WTC11 (cell line): ENCODE results near the gene ZNF776. TPM values are rescaled to one million over a fixed set of nuclear protein-coding genes. Genes with fewer than 3 reads are reported as not detected.
"Not testable (repeated sequence)": the region's sequence is repeated elsewhere in the genome, so short reads cannot be mapped to it uniquely, and the experiment has no call there.

Experiments
- ATAC-seq: fragments of 200-7000 bp; cut with Tn5 transposase; 2 replicates; pipeline ENCODE4 v1.10.0; 2021; ENCODE audit warnings: mild to moderate bottlenecking, moderate library complexity
- CTCF ChIA-PET: fragments of 300-600 bp; sonication (Branson Sonifier 250); formaldehyde crosslinking; loops from one replicate; lab custom pipeline; 2021; ENCODE audit warnings: antibody characterized with exemption; lab: Charles Lee
- POLR2A ChIA-PET: fragments of 350-600 bp; sonication (Branson Sonifier 250); formaldehyde crosslinking; loops from one replicate; lab custom pipeline; 2021; ENCODE audit warnings: antibody characterized with exemption; lab: Charles Lee
- DNase-seq: peaks from one replicate; pipeline ENCODE4 v3.0.0; 2021; ENCODE audit warnings: low spot score
- H3K27ac Mint-ChIP-seq: 2 replicates; pipeline ENCODE4 v1.8.0; 2021; ENCODE audit warnings: mixed read lengths
- H3K27me3 Mint-ChIP-seq: 2 replicates; pipeline ENCODE4 v1.8.0; 2021; ENCODE audit warnings: low read depth, mild to moderate bottlenecking, moderate library complexity, mixed read lengths
- H3K36me3 Mint-ChIP-seq: 2 replicates; pipeline ENCODE4 v1.8.0; 2021; ENCODE audit warnings: mixed read lengths
- H3K4me1 Mint-ChIP-seq: 2 replicates; pipeline ENCODE4 v1.8.0; 2022; ENCODE audit warnings: mixed read lengths
- H3K4me3 Mint-ChIP-seq: 2 replicates; pipeline ENCODE4 v1.8.0; 2021; ENCODE audit warnings: mild to moderate bottlenecking, moderate library complexity, mixed read lengths
- H3K9me3 Mint-ChIP-seq: 2 replicates; pipeline ENCODE4 v1.8.0; 2021; ENCODE audit warnings: mixed read lengths
- CTCF ChIP-seq: fragments of 200-600 bp; IDR thresholded peaks from 2 replicates; pipeline ENCODE4 v1.8.0; 2022; ENCODE audit warnings: antibody characterized with exemption
- E2F4 ChIP-seq: sonication (generic); formaldehyde crosslinking; IDR thresholded peaks from 2 replicates; pipeline ENCODE4 v1.8.1; 2022; ENCODE audit warnings: low read depth, mild to moderate bottlenecking, moderate library complexity, missing genetic modification reagents, borderline replicate concordance
- E2F5 ChIP-seq: sonication (generic); formaldehyde crosslinking; IDR thresholded peaks from 2 replicates; pipeline ENCODE4 v1.8.1; 2022; ENCODE audit warnings: mild to moderate bottlenecking, moderate library complexity, missing genetic modification reagents
- EMX1 ChIP-seq: fragments of 250-450 bp; sonication (Bioruptor Pico); IDR thresholded peaks from 2 replicates; pipeline ENCODE4 v1.8.0; 2021; ENCODE audit warnings: mild to moderate bottlenecking
- ESRRA ChIP-seq: sonication (generic); formaldehyde crosslinking; IDR thresholded peaks from 2 replicates; pipeline ENCODE4 v1.8.1; 2022; ENCODE audit warnings: mild to moderate bottlenecking, missing genetic modification reagents, borderline replicate concordance
- JAZF1 ChIP-seq: fragments of 250-450 bp; sonication (Bioruptor Pico); IDR thresholded peaks from 2 replicates; pipeline ENCODE4 v1.9.0; 2021; ENCODE audit warnings: moderate library complexity, mild to moderate bottlenecking, inconsistent platforms
- JUN ChIP-seq: sonication (generic); formaldehyde crosslinking; IDR thresholded peaks from 2 replicates; pipeline ENCODE4 v1.8.0; 2023; ENCODE audit warnings: mild to moderate bottlenecking, missing genetic modification reagents
- MLX ChIP-seq: sonication (generic); formaldehyde crosslinking; IDR thresholded peaks from 2 replicates; pipeline ENCODE4 v1.8.1; 2023; ENCODE audit warnings: mild to moderate bottlenecking, missing genetic modification reagents, moderate library complexity
- MXD4 ChIP-seq: fragments of 250-450 bp; sonication (Bioruptor Pico); IDR thresholded peaks from 2 replicates; pipeline ENCODE4 v1.8.0; 2021; ENCODE audit warnings: mild to moderate bottlenecking, moderate library complexity, borderline replicate concordance
- NFATC4 ChIP-seq: fragments of 250-450 bp; sonication (Bioruptor Pico); IDR thresholded peaks from 2 replicates; pipeline ENCODE4 v1.9.0; 2021; ENCODE audit warnings: mild to moderate bottlenecking
- RELA ChIP-seq: sonication (generic); formaldehyde crosslinking; IDR thresholded peaks from 2 replicates; pipeline ENCODE4 v1.8.1; 2022; ENCODE audit warnings: missing genetic modification reagents, mild to moderate bottlenecking, borderline replicate concordance
- ZBTB43 ChIP-seq: sonication (generic); formaldehyde crosslinking; IDR thresholded peaks from 2 replicates; pipeline ENCODE4 v1.8.1; 2023; ENCODE audit warnings: mild to moderate bottlenecking, missing genetic modification reagents
- ZMAT4 ChIP-seq: fragments of 250-450 bp; sonication (Bioruptor Pico); IDR thresholded peaks from 2 replicates; pipeline ENCODE4 v1.9.0; 2021; ENCODE audit warnings: mild to moderate bottlenecking
- ZNF263 ChIP-seq: sonication (generic); formaldehyde crosslinking; IDR thresholded peaks from 2 replicates; pipeline ENCODE4 v1.8.1; 2022; ENCODE audit warnings: low read depth, mild to moderate bottlenecking, moderate library complexity, missing genetic modification reagents
- ZNF423 ChIP-seq: fragments of 250-450 bp; sonication (Bioruptor Pico); IDR thresholded peaks from 2 replicates; pipeline ENCODE4 v2.1.2; 2022; ENCODE audit warnings: mild to moderate bottlenecking, moderate library complexity
- ZNF532 ChIP-seq: fragments of 250-450 bp; sonication (Bioruptor Pico); IDR thresholded peaks from 2 replicates; pipeline ENCODE4 v1.9.0; 2021; ENCODE audit warnings: mild to moderate bottlenecking, borderline replicate concordance
- total RNA-seq: library from RNA; stranded (reverse); gene quantifications from 3 replicates; pipeline ENCODE4 v1.2.3, GENCODE V29; 2021

Gene ZNF776
- total RNA-seq, 1 experiment from 2014 or later, result 14.3 TPM

- Mint-ChIP-seq H3K27ac (no peak overlapping the region), H3K27me3 (peaks cover 23% of the 10 kb centered on the region; the same call in 1 of the 2 replicates), H3K4me1 (peaks cover 14% of the 10 kb centered on the region), H3K4me3 (no peak overlapping the region), H3K9me3 (peaks cover 9% of the 10 kb centered on the region; the same call in 1 of the 2 replicates), H3K36me3 (peaks cover 36% of the 10 kb centered on the region)
- CTCF ChIA-PET, result no interaction called here
- POLR2A ChIA-PET, result no interaction called here
- DNase-seq, result no peak
- TF ChIP-seq ESRRA (CRISPR knock-in tag) (no peak), JAZF1 (CRISPR knock-in tag) (no peak), EMX1 (CRISPR knock-in tag) (no peak), ZNF532 (CRISPR knock-in tag) (no peak), ZBTB43 (no peak), JUN (CRISPR knock-in tag) (no peak), ZMAT4 (CRISPR knock-in tag) (no peak), MLX (CRISPR knock-in tag) (no peak)
- no peak for ATAC-seq
These were observed 25.7 kb upstream of the ZNF776 start for GRCh38 chr19:57720878-57721277.

GRCh38 chr19:57738320-57738719 is 8.3 kb upstream of the ZNF776 start:
- H3K4me1 Mint-ChIP-seq, H3K27ac Mint-ChIP-seq, H3K4me3 Mint-ChIP-seq, H3K36me3 Mint-ChIP-seq, POLR2A ChIA-PET, H3K9me3 Mint-ChIP-seq: not testable (repeated sequence)
- DNase-seq (peak; percentile 78), ATAC-seq (peak; percentile 84)
- CTCF ChIA-PET, result interaction anchor here (0.5 to 1.5 kb wide), 6 partner anchors 9 to 728 kb away, joined by 3 to 8 read pairs (median 4); partner anchors contain the start of genes ZNF154, ZNF671 and ZNF776
- peaks cover 49% of the 10 kb centered on the region for H3K27me3 Mint-ChIP-seq
- TF ChIP-seq CTCF, result peak; percentile 70

GRCh38 chr19:57738770-57739169 is 7.8 kb upstream of the ZNF776 start:
- POLR2A ChIA-PET, H3K4me3 Mint-ChIP-seq: not testable (repeated sequence)
- CTCF ChIA-PET, result interaction anchor here (1.2 to 1.5 kb wide), 4 partner anchors 8 to 80 kb away, joined by 3 to 8 read pairs (median 4); partner anchors contain the start of genes ZNF154 and ZNF776

GRCh38 chr19:57747472-57747807 is 825 bp downstream of the ZNF776 start:
- no peak for DNase-seq
- TF ChIP-seq MXD4 (CRISPR knock-in tag) (no peak), ZNF423 (no peak), E2F4 (CRISPR knock-in tag) (no peak), RELA (CRISPR knock-in tag) (no peak), E2F5 (no peak), ZNF263 (CRISPR knock-in tag) (no peak), NFATC4 (CRISPR knock-in tag) (no peak)
- ChIA-PET CTCF (interaction anchor here (0.9 to 1.6 kb wide), 3 partner anchors 9 to 270 kb away, joined by 3 to 8 read pairs (median 4); partner anchors contain the start of genes ZNF552 and ZNF772), POLR2A (interaction anchor here (1.8 to 2.2 kb wide), 3 partner anchors 39 to 72 kb away, joined by 7 to 9 read pairs (median 8); partner anchors contain the start of genes ZNF154 and ZNF552)
- 0 out of 2 replicates have a peak overlapping the region, but pooled peaks have one; percentile 98 for H3K27ac Mint-ChIP-seq
- H3K4me1 Mint-ChIP-seq, result peaks cover 10% of the 10 kb centered on the region
- H3K36me3 Mint-ChIP-seq, result peaks cover 40% of the 10 kb centered on the region
- H3K9me3 Mint-ChIP-seq, result no peaks in the 10 kb centered on the region
- ATAC-seq, result no peak
- no peaks in the 10 kb centered on the region for H3K27me3 Mint-ChIP-seq
- peak overlapping the region; percentile 99 for H3K4me3 Mint-ChIP-seq

More at GRCh38 chr19:57738770-57739169, 7.8 kb upstream of the ZNF776 start:
- ATAC-seq, H3K9me3 Mint-ChIP-seq, H3K4me1 Mint-ChIP-seq, H3K36me3 Mint-ChIP-seq, DNase-seq, H3K27ac Mint-ChIP-seq: not testable (repeated sequence)
- peaks cover 45% of the 10 kb centered on the region for H3K27me3 Mint-ChIP-seq
